GM23338 (cell line): ENCODE measurements around the gene RAB44. TPM values are rescaled to one million over a fixed set of nuclear protein-coding genes. Genes with fewer than 3 reads are reported as not detected.

Source experiments
- ATAC-seq: fragments of 200-7000 bp; cut with Tn5 transposase; 3 replicates; pipeline ENCODE4 v1.9.1; 2020
- DNase-seq: peaks from one replicate; pipeline ENCODE4 v3.0.0-alpha.2; 2015; ENCODE audit warnings: low spot score
- H2AFZ ChIP-seq: fragments of 200-600 bp; sonication (generic); 2 replicates; pipeline ENCODE4 v1.8.0; 2016; ENCODE audit warnings: antibody characterized with exemption, mild to moderate bottlenecking, moderate library complexity
- H3F3A ChIP-seq: fragments of 200-600 bp; sonication (generic); replicated peaks from 2 replicates; pipeline ENCODE4 v1.8.0; 2017; ENCODE audit warnings: antibody characterized with exemption, mixed run types, low read depth
- H3K27ac ChIP-seq: fragments of 200-600 bp; sonication (generic); 2 replicates; pipeline ENCODE4 v1.6.1; 2016; ENCODE audit warnings: low read depth
- H3K27me3 ChIP-seq: fragments of 200-600 bp; sonication (generic); 2 replicates; pipeline ENCODE4 v1.8.0; 2016; ENCODE audit warnings: mild to moderate bottlenecking, mixed run types, moderate library complexity; ENCODE audit not compliant: insufficient read depth
- H3K36me3 ChIP-seq: fragments of 200-600 bp; sonication (generic); 2 replicates; pipeline ENCODE4 v1.8.0; 2016; ENCODE audit warnings: mild to moderate bottlenecking; ENCODE audit not compliant: insufficient read depth
- H3K4me1 ChIP-seq: fragments of 200-600 bp; sonication (generic); 2 replicates; pipeline ENCODE4 v1.8.0; 2016; ENCODE audit warnings: mild to moderate bottlenecking, moderate library complexity; ENCODE audit not compliant: insufficient read depth
- H3K4me2 ChIP-seq: fragments of 200-600 bp; sonication (generic); 2 replicates; pipeline ENCODE4 v1.7.1; 2017; ENCODE audit warnings: mixed run types
- H3K4me3 ChIP-seq: fragments of 200-600 bp; sonication (generic); 2 replicates; pipeline ENCODE4 v1.6.1; 2016; ENCODE audit warnings: mixed run types
- H3K79me2 ChIP-seq: fragments of 200-600 bp; sonication (generic); replicated peaks from 2 replicates; pipeline ENCODE4 v1.8.0; 2017; ENCODE audit warnings: mild to moderate bottlenecking; ENCODE audit not compliant: insufficient read depth
- H3K9me2 ChIP-seq: fragments of 200-600 bp; sonication (generic); 2 replicates; pipeline ENCODE4 v1.8.0; 2017; ENCODE audit not compliant: insufficient read depth
- H4K20me1 ChIP-seq: fragments of 200-600 bp; sonication (generic); replicated peaks from 2 replicates; pipeline ENCODE4 v1.8.0; 2017; ENCODE audit warnings: mild to moderate bottlenecking; ENCODE audit not compliant: insufficient read depth
- H3K27ac Mint-ChIP-seq: 2 replicates; pipeline ENCODE4 v1.8.0; 2020; ENCODE audit warnings: inconsistent platforms, mild to moderate bottlenecking, moderate library complexity, mixed read lengths
- H3K27me3 Mint-ChIP-seq: 3 replicates; pipeline ENCODE4 v1.8.0; 2022; ENCODE audit warnings: low read depth, mild to moderate bottlenecking, moderate library complexity, mixed read lengths, inconsistent platforms; ENCODE audit not compliant: insufficient read depth, poor library complexity
- H3K36me3 Mint-ChIP-seq: 3 replicates; pipeline ENCODE4 v1.8.0; 2021; ENCODE audit warnings: low read depth, mild to moderate bottlenecking, inconsistent platforms, moderate library complexity, mixed read lengths
- H3K4me1 Mint-ChIP-seq: 3 replicates; pipeline ENCODE4 v1.8.0; 2020; ENCODE audit warnings: mild to moderate bottlenecking, inconsistent platforms, mixed read lengths
- H3K4me3 Mint-ChIP-seq: 3 replicates; pipeline ENCODE4 v1.8.0; 2021; ENCODE audit warnings: moderate library complexity, mild to moderate bottlenecking, inconsistent platforms, mixed read lengths
- H3K9me3 Mint-ChIP-seq: 3 replicates; pipeline ENCODE4 v1.8.0; 2020; ENCODE audit warnings: moderate library complexity, mild to moderate bottlenecking, inconsistent platforms, mixed read lengths
- CREB1 ChIP-seq: fragments of 250-450 bp; sonication (Bioruptor Pico); IDR thresholded peaks from 2 replicates; pipeline ENCODE4 v1.5.0; 2020; ENCODE audit warnings: low read depth, mild to moderate bottlenecking, moderate library complexity
- CTCF ChIP-seq, 2 experiments: fragments of 200-600 bp in 1 of 2; sonication (generic) in 1 of 2; conservative IDR thresholded peaks; 2 replicates each; pipeline versions ENCODE4 v1.5.1 to v1.6.1; 2016 to 2017; ENCODE audit warnings: antibody characterized with exemption in 2 of 2, low read depth in 2 of 2, mild to moderate bottlenecking in 2 of 2, moderate library complexity in 1 of 2
- EZH2 ChIP-seq: fragments of 200-600 bp; sonication (generic); IDR thresholded peaks from one replicate; pipeline ENCODE4 v1.8.0; 2017; ENCODE audit warnings: antibody characterized with exemption, mild to moderate bottlenecking, low read depth; ENCODE audit not compliant: unreplicated experiment
- EZH2phosphoT487 ChIP-seq: fragments of 200-600 bp; sonication (generic); IDR thresholded peaks from one replicate; pipeline ENCODE4 v1.8.1; 2018; ENCODE audit warnings: antibody characterized with exemption; ENCODE audit not compliant: unreplicated experiment
- JUNB ChIP-seq: IDR thresholded peaks from one replicate; pipeline ENCODE4 v1.6.1; 2016; ENCODE audit warnings: antibody characterized with exemption; ENCODE audit not compliant: unreplicated experiment
- NANOG ChIP-seq: IDR thresholded peaks from 2 replicates; pipeline ENCODE4 v1.6.1; 2016; ENCODE audit warnings: antibody characterized with exemption, borderline replicate concordance
- POLR2AphosphoS5 ChIP-seq: IDR thresholded peaks from 2 replicates; pipeline ENCODE4 v1.6.1; 2016; ENCODE audit warnings: antibody characterized with exemption, low read depth
- REST ChIP-seq: IDR thresholded peaks from one replicate; pipeline ENCODE4 v1.6.1; 2018; ENCODE audit warnings: antibody characterized with exemption; ENCODE audit not compliant: unreplicated experiment
- STAT1 ChIP-seq: IDR thresholded peaks from one replicate; pipeline ENCODE4 v1.6.1; 2016; ENCODE audit warnings: antibody characterized with exemption; ENCODE audit not compliant: unreplicated experiment
- ZNF114 ChIP-seq: fragments of 250-450 bp; sonication (Bioruptor Pico); IDR thresholded peaks from 2 replicates; pipeline ENCODE4 v1.5.0; 2020; ENCODE audit warnings: mild to moderate bottlenecking, moderate library complexity
- ZNF331 ChIP-seq: fragments of 250-450 bp; sonication (Bioruptor Pico); IDR thresholded peaks from 2 replicates; pipeline ENCODE4 v1.5.0; 2020; ENCODE audit warnings: low read depth, mild to moderate bottlenecking, moderate library complexity
- polyA plus RNA-seq: library from polyadenylated mRNA; unstranded; fragments of >200 nt; fragmentation: Nextera tagmentation; extraction: Ambion mirVana; gene quantifications from 2 replicates; pipeline ENCODE4 v1.2.1, GENCODE V29; 2016
- total RNA-seq: library from RNA; depleted of rRNA; stranded (reverse); fragments of >200 nt; shearing (Covaris generic); gene quantifications from 2 replicates; pipeline ENCODE4 v1.2.3, GENCODE V29; 2014
- TF ChIP-seq, protein P1 (sequence below): IDR thresholded peaks from 2 replicates; pipeline ENCODE4 v1.6.1; 2016; ENCODE audit warnings: antibody characterized with exemption

Gene RAB44
- total and polyA plus RNA-seq, 2 experiments from 2014 or later: not detected

- H3K4me1 ChIP-seq: no peaks in the 10 kb centered on the region
- H4K20me1 ChIP-seq: no peaks in the 10 kb centered on the region
- no peaks in the 10 kb centered on the region for H3K27me3 ChIP-seq
- no peak overlapping the region for H3K4me3 ChIP-seq
- H3K4me2 ChIP-seq: no peak overlapping the region
- TF ChIP-seq EZH2 (no peak), ZNF114 (CRISPR knock-in tag) (no peak), STAT1 (no peak), EZH2phosphoT487 (no peak), ZNF331 (CRISPR knock-in tag) (no peak), CREB1 (no peak)
- TF ChIP-seq, protein P1, sequence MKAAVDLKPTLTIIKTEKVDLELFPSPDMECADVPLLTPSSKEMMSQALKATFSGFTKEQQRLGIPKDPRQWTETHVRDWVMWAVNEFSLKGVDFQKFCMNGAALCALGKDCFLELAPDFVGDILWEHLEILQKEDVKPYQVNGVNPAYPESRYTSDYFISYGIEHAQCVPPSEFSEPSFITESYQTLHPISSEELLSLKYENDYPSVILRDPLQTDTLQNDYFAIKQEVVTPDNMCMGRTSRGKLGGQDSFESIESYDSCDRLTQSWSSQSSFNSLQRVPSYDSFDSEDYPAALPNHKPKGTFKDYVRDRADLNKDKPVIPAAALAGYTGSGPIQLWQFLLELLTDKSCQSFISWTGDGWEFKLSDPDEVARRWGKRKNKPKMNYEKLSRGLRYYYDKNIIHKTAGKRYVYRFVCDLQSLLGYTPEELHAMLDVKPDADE: no peak
- no peaks in the 10 kb centered on the region for H3F3A ChIP-seq
- peaks cover 16% of the 10 kb centered on the region for H3K27me3 Mint-ChIP-seq
- H3K27ac Mint-ChIP-seq: no peak overlapping the region
- H3K79me2 ChIP-seq: no peaks in the 10 kb centered on the region
- H3K4me1 Mint-ChIP-seq: peaks cover 13% of the 10 kb centered on the region
- no peaks in the 10 kb centered on the region for H3K36me3 Mint-ChIP-seq
- no peaks in the 10 kb centered on the region for H3K36me3 ChIP-seq
- H2AFZ ChIP-seq: no peak overlapping the region
- no peaks in the 10 kb centered on the region for H3K9me2 ChIP-seq
- no peak for DNase-seq
- ATAC-seq: no peak
- H3K4me3 Mint-ChIP-seq: no peak overlapping the region; the same call in 2 of the 3 replicates
- no peaks in the 10 kb centered on the region for H3K9me3 Mint-ChIP-seq
- no peak overlapping the region for H3K27ac ChIP-seq
These were observed 59.6 kb downstream of the RAB44 start for GRCh38 chr6:36757206-36757605.

DNA sequence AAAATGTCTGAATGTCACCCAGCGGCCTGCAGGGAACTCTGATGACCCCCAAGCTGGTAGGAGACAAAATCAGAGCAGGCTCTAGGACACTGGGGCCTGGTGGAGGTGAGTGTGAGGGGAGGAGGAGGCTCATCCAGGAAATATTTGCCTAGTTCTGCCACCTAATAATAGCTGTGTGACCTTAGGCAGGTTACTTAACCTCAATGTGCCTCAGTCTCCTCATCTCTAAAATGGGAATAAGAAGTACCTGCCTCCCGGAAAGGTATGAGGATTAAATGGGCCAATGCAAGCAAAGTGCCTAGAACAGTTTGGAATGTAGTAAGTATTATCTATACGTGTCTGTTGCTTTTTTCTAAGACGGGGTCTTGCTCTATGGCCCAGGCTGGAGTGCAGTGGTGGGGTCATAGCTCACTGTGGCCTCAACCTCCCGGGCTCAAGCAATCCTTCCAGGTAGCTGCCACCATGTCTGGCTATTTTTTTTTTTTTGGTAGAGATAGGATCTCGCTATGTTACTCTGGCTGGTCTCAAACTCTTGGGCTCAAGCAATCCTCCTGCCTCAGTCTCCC, 60.4 kb downstream of the RAB44 start:
- Histone ChIP-seq H3K36me3 (no peaks in the 10 kb centered on the region), H3F3A (no peaks in the 10 kb centered on the region), H3K4me1 (no peaks in the 10 kb centered on the region), H3K4me2 (no peak overlapping the region), H4K20me1 (no peaks in the 10 kb centered on the region), H3K79me2 (no peaks in the 10 kb centered on the region), H3K27ac (no peak overlapping the region), H3K4me3 (no peak overlapping the region), H3K9me2 (no peaks in the 10 kb centered on the region), H2AFZ (no peak overlapping the region), H3K27me3 (no peaks in the 10 kb centered on the region)
- H3K4me1 Mint-ChIP-seq: peaks cover 13% of the 10 kb centered on the region
- no peak overlapping the region for H3K4me3 Mint-ChIP-seq
- no peaks in the 10 kb centered on the region for H3K36me3 Mint-ChIP-seq
- no peak overlapping the region for H3K27ac Mint-ChIP-seq
- DNase-seq (no peak), ATAC-seq (no peak)
- H3K9me3 Mint-ChIP-seq: no peaks in the 10 kb centered on the region
- H3K27me3 Mint-ChIP-seq: peaks cover 13% of the 10 kb centered on the region
- no peak for TF ChIP-seq NANOG
- no peak for TF ChIP-seq EZH2
- no peak for TF ChIP-seq POLR2AphosphoS5
- no peak for TF ChIP-seq JUNB
- no peak for TF ChIP-seq REST
- TF ChIP-seq CTCF (conservative IDR thresholded peaks at IDR 0.05; ENCODE audit: low read depth in 2 of 2): no peak
- no peak for TF ChIP-seq CREB1
